GM12875 (cell line): Measurements from ENCODE around the gene MXI1.
A peak's percentile ranks its signal among the peaks of the same experiment; 100 is the strongest.

Experiments
- H3K4me3 ChIP-seq: one replicate; pipeline ENCODE4 v1.5.1; 2011; ENCODE audit warnings: low read depth, low read length, control low read depth
- CTCF ChIP-seq: IDR thresholded peaks from 2 replicates; pipeline ENCODE4 v1.5.1; 2011; ENCODE audit warnings: low read depth, mild to moderate bottlenecking, control low read depth, inconsistent platforms, low read length, moderate library complexity, borderline replicate concordance; ENCODE audit not compliant: insufficient read depth

MXI1 gene

GRCh38 chr10:110307805-110308204 lies 100.4 kb downstream of the MXI1 start:
- H3K4me3 ChIP-seq: no peak overlapping the region
- no peak for TF ChIP-seq CTCF

- no peak for TF ChIP-seq CTCF
Measured at GRCh38 chr10:110310741-110311140, 103.3 kb downstream of the MXI1 start.

GRCh38 chr10:110311357-110311949 lies 104.0 kb downstream of the MXI1 start:
- H3K4me3 ChIP-seq: no peak overlapping the region
- TF ChIP-seq CTCF: peak; percentile 62

More at GRCh38 chr10:110310741-110311140, 103.3 kb downstream of the MXI1 start:
- no peak overlapping the region for H3K4me3 ChIP-seq

- H3K4me3 ChIP-seq: no peak overlapping the region
- TF ChIP-seq CTCF: no peak
Measured at GRCh38 chr10:110312206-110312605, 104.8 kb downstream of the MXI1 start.

- H3K4me3 ChIP-seq: no peak overlapping the region
- no peak for TF ChIP-seq CTCF
Measured at GRCh38 chr10:110313674-110314073, 106.3 kb downstream of the MXI1 start.

- no peak for TF ChIP-seq CTCF
- no peak overlapping the region for H3K4me3 ChIP-seq
Measured at GRCh38 chr10:110317866-110318850, 110.8 kb downstream of the MXI1 start.
